Measurements from ENCODE around the gene EDEM3.
"Not testable (repeated sequence)": the region's sequence is repeated elsewhere in the genome, so short reads cannot be mapped to it uniquely, and the experiment has no call there.

Gene EDEM3

GRCh38 chr1:184767591-184767990, 12.9 kb upstream of the EDEM3 start:
- DNase-seq = no peak

- no peak for DNase-seq
Measured at GRCh38 chr1:184764483-184764882, 9.8 kb upstream of the EDEM3 start.

DNA sequence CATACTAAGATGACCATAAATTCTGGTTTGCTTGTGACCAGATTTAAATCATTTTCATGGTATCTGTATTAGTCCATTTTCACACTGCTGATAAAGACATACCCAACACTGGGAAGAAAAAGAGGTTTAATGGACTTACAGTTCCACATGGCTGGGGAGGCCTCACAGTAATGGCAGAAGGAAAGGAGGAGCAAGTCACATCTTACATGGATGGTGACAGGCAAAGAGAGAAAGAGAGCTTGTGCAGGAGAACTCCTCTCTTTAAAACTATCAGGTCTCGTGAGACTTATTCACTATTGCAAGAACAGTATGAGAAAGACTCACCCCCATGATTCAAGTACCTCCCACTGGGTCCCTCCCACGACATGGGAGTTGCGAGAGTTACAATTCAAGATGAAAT, 8.9 kb upstream of the EDEM3 start:
- not testable (repeated sequence) for DNase-seq

DNA sequence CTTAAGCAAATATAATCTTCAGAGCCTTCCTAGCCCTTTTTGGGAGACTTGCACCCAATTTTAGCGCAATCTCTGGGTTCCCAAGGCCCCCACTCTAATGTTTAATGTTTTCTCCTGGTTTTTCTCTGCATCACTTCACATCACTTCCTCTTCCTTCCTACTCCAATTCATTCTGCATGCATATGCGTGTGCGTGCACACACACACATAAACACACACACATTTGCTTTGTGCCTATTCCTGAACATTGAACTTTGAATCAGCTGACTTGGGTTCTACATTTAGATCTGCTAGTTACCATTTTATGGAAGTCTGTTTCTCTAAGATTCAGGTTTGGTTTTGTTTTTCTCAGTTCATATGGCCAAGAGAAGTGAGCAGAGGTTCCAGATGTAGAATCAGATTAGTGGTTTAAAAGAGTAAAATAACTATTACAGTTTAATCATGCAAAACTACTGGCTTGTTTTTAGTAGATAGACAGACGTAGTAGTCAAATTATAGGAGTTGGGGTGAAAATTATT, 7.4 kb upstream of the EDEM3 start:
- no peak for DNase-seq

GRCh38 chr1:184759651-184760050, 5.0 kb upstream of the EDEM3 start:
- no peak for DNase-seq

DNA sequence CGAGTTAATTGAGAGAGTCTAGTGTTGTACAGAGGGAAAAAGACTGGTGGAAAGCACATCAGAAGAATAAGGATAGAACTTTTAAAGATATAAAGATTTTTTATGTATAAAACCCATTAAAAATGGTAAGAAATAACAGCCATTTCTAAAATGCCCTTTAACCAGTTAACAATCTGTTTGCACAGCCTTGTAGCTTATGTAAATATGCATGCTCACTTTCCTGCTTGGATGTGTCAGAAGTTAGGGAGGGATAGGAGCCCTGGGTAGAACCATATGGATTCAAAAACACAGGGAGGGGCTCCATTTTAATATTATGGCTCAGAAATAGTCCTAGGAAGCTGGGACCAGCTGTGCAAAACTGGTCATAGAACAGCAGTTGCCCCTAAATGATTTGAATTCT, 4.5 kb upstream of the EDEM3 start:
- no peak for DNase-seq

DNA sequence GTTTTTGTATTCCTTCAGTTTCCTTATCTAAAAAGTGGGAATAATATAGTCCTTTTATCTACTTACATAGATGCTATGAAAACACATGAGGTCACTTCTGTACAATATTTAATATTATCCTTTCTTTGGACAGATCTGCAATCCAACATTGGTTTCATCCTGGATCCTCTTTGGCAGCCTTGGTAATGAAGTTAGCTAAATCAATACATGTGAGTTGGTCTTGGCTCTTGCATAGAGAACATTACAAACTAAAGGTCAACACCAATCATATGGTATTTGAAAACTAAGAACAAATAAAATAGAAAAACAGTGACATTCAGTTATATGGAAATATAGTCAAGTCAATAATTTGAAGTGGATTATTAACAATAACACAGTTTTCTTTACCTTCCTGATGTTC, 3.2 kb upstream of the EDEM3 start:
- DNase-seq = no peak

DNA sequence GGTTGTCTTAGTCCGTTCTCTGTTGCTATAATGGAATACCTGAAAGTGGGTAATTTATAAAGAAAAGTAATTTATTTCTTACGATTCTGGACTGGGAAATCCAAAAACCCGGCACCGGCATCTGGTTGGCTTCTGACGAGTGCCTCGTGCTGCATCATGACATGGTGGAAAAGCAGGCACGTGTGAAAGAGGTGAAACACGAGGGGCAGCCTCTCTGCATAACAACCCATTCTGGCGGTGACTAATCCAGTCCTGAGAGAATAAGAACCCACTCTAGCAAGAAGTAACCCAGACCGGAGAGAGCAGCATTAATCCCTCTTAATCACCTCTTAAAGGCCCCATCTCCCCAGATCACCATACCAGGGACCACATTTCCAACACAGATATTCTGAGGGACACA, 2.7 kb upstream of the EDEM3 start:
- no peak for DNase-seq

GRCh38 chr1:184755226-184756065, 788 bp upstream of the EDEM3 start:
- DNase-seq = peak; percentile 49

DNA sequence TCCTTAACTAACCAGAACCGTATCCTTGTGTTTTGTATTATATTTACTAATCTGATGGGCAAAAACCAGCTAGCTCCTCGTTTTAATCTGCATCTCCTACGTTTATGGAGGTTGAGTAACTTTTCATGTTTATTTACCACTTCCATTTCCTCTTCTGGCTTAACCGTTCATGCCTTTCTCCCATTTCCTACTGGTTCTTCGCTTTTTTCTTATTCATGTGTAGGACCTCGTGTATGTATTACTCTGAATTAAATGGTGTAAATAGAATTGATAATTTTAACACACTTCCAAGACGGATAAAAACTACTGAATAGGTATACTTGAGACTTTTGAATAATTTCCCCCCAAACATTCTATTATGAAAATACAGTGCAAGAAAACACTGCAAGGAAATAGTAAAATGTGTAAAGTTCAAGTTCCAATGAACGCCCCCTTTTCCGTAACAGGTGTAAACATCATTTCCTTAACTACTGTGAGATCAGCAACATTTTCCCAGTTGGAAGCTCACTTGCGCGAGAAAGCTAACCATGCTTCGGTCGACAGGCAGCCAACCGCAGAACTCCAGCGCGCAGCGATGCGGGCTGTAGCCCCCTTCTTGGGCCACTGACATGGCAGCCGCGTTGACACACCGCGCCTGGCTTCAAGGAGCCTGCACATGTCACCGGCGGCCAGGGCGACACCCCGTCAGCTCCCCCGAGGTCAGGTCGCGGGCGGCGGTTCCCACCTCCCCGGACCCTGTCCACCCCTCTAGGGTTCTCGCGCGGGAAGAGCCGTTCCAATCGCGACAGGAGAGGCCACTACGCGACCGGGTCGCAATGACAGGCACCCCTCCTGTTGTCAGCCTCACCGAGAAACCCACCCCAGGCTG, 816 bp downstream of the EDEM3 start:
- peak; percentile 20 for DNase-seq

- no peak for DNase-seq
Measured at GRCh38 chr1:184753117-184753516, 1.5 kb downstream of the EDEM3 start.

DNA sequence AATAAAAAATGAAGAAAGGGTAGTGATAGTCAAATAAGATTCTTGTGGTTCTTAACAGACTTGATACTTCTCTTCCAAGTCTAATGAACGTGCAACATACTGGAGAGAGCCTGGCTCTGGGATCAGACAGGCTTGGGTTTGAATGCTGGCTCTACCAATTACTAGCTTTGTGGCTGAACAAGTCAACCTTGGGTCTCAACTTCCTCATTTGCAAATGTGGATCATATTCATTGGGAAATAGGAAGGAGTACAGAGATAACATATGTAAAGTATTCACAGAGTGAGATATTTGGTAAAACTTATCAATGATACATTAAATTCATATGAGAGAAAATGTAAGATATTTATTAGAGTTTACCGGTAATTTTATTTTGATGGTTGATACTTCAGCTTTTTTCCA, 2.0 kb downstream of the EDEM3 start:
- DNase-seq = no peak

GRCh38 chr1:184748740-184749139, 5.9 kb downstream of the EDEM3 start:
- DNase-seq = no peak

DNA sequence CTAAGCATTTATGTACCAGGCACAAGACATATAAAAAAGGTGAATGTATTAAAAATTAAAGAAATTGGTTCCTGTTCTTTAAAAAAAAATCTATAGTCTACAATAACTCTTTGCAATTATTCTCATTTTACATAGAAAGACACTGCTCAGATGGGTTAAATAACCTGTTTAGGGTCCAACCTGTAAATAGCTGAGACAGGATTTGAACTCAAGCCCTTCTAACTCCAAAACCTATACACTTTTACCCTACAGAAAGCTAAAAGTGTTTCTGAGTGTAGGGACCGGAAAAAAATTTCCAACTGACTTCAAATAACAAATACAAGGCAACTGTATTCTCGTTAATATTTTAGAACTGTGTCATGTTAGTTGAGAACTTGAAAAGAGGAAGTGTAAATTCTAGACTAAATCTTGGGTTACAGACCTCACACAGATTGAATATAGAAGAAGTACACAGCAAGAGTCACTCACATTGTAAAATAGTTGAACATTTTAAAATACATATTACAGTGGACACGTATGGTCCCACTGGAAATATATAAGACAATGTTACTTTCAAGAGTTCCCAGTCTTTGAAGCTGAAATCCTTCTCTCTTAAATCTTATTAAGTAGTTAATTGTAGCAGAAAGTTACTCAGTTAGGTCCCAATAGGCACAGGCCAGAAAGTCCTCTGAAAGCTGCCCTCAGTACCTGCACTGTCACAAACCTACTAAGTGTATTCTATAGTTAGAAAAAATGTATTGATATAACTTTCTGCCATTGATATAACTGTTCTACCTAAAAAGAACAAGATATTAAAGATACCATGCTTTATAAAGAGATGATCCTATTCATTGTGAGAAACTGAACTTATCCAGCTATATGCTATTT, 7.3 kb downstream of the EDEM3 start:
- no peak for DNase-seq

DNA sequence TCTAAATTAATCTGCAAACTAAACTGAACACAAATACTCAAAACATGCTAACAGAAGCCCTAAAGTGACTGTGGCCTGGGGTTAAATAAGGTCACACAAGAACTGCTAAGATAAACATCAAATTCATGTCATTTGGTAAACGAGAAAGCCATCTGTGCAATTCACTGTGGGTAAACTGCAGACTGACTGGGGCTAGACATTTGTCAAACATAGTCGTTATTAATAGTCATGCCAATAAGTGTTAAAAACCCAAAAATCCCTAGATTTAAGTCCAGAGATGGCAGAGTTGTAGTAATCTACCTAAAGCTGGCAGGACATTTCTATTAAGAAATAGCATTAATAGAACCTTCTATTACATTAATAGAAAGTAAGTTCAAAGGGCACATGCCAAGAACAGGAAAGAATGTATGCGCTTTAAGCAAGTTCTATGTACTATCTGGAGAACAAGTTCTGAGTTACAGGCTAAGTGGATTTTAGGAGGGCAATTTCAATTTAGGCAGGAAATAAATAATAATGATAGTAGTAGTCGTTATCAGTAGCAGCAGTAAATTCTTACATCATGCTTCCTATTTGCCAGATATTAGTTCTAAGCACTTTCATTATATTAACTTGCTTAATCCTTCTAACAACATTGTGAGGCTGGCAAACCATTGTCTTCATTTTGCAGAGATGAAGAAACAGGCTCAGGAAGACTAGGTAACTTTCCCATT, 8.6 kb downstream of the EDEM3 start:
- no peak for DNase-seq

- no peak for DNase-seq
Measured at GRCh38 chr1:184745110-184745509, 9.5 kb downstream of the EDEM3 start.

DNA sequence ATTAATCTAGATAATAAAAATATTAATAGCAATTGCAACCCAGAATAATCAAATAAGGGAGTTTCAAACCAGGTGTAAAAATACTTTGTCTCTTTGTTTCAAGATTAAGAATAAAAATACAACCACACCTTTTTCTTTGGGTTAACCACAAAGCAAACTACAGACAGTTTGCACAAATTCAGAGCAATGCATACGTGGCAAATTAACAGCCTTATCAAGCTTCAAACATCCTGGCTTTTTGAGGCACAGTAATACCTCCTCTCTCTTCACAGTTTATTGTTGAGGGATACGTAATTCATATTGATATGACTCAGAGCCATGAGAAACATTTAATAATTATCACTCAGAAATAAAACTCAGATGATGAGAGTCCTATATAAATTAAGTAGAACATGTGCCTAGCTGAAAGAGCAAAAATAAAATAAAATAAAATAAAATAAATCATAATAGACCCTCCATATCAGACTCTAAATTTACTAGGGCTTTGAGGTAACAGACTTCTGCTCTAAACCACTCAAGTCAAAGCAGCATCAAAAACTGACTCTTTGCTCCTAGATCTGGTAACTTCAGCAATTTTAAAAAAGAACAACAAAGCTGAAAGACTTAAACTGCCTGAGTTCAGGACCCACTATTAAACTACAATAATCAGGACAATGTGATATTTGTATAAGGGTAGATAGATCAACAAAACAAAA, 11.4 kb downstream of the EDEM3 start:
- no peak for DNase-seq

DNA sequence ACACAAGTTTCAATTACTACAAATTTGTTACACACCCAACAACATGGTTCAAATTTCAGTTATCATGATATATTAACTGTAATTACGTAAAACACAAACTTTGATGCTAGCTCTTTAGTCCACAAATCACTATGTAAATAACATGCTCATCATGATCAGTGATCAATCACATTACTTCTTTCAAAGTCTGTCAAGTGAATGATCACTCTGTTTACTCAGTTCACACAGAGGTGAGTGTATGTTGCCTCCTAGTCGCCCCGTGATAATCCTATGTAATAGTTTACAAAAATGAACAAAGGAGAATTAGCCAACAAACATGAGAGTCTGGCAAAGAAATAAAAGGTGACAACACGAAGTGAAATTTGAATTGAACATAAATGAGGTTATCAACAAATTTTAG, 14.3 kb downstream of the EDEM3 start:
- no peak for DNase-seq

- DNase-seq = no peak
Measured at GRCh38 chr1:184739796-184740195, 14.9 kb downstream of the EDEM3 start.

DNA sequence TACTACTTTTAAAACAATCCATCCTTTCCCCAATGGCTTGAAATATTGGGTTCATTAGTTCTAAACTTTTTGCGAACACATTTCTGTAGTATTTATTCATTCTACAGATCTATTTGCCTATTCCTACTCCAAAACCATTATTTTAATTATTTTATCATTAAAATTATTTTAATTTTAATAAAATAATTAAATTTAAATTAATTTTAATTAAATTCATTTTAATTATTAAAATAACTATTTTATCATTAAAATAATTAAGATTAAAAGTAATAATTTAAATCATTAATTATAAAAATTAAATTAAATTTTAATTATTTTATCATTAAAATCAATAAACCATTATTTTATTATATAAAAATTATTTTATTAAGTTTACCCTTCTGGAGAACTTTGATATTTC, 15.6 kb downstream of the EDEM3 start:
- no peak for DNase-seq

DNA sequence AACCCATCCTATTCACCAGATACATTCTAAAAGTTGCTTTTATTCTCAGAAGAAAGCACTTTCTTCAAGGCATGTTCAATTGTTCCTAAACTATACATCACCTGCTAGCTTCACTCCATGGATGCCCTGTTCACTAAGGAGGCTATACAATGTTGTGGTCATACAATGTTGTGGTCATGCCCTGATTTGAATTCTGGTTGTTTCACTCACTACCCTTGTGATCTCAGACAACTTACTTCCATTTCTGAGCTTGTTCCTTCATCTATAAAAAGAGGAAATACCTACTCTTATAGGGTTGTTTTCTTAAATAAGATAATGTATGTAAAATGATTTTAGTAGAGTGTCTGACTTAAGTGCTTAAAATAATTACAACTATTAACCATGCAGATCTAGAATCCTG, 19.7 kb downstream of the EDEM3 start:
- DNase-seq = no peak

- DNase-seq = no peak
Measured at GRCh38 chr1:184724843-184725242, 29.8 kb downstream of the EDEM3 start.
